ENCODE data around the gene GMPR2.

DNA sequence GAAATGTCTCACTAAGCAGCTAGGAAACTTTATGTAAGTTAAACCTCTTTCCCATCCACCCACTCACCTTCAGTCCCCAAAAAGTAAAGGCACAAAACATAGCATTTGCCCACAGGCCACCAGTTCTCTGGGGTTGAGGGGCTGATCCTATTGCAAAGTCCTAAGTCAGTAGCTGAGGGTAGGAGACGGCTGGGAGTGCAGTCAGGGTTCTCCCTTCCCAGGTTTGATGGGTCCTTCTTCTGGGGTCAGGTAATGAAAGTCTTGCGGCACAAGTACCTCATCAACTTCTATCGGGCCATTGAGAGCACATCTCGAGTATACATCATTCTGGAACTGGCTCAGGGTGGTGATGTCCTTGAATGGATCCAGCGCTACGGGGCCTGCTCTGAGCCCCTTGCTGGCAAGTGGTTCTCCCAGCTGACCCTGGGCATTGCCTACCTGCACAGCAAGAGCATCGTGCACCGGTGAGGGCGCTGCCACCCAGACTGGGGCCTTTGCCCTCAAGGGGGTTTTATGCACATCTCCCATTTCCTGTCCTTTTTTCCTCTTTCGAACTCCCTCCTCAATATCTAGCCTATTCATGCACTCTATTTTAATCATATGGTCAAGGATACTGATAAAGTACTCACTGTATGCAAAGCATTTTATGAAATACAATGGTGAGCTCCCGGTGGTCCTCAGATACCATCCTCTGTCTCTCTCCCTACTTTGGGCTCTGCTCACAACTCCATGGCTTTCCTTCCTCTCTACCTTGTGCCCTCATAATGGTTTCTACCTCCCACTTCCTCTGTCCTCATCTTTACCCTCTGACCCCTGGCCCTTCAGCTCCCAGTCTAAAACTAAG lies 26.2 kb upstream of the GMPR2 start:
- TF ChIP-seq MAX (IDR thresholded peaks at IDR 0.05; ENCODE audit: low read depth, low read length), result no peak
- no peak for TF ChIP-seq POLR2A (IDR thresholded peaks at IDR 0.05; ENCODE audit: extremely low read depth, insufficient read length)
- no peak for TF ChIP-seq CTCF (IDR thresholded peaks at IDR 0.05; ENCODE audit: low read depth, low read length)
